NOMO-1 (cell line): Measurements from ENCODE around the gene NPHS2.
"Not testable (repeated sequence)": the region's sequence is repeated elsewhere in the genome, so short reads cannot be mapped to it uniquely, and the experiment has no call there.

ENCODE experiments used
- DNase-seq, 2 experiments: peaks; one replicate each; lab custom pipeline; 2025; ENCODE audit not compliant: unreplicated experiment in 2 of 2; lab: John Stamatoyannopoulos, UW

Gene NPHS2

GRCh38 chr1:179548666-179549367, 26.9 kb downstream of the NPHS2 start:
- DNase-seq: no peak

- DNase-seq: no peak
Observed at GRCh38 chr1:179547021-179547535, 28.7 kb downstream of the NPHS2 start.

- no peak for DNase-seq
Observed at GRCh38 chr1:179545321-179545720, 30.4 kb downstream of the NPHS2 start.

GRCh38 chr1:179541774-179542173, 34.0 kb downstream of the NPHS2 start:
- no peak for DNase-seq

- DNase-seq: no peak
Observed at GRCh38 chr1:179530352-179530751, 45.4 kb downstream of the NPHS2 start.

- no peak for DNase-seq
Observed at GRCh38 chr1:179529482-179530195, 46.1 kb downstream of the NPHS2 start.

GRCh38 chr1:179518544-179518943, 57.2 kb downstream of the NPHS2 start:
- DNase-seq: not testable (repeated sequence)

GRCh38 chr1:179516976-179517705, 58.6 kb downstream of the NPHS2 start:
- DNase-seq: no peak

- peak; percentile 0 to 66 for DNase-seq
Observed at GRCh38 chr1:179510038-179510437, 65.7 kb downstream of the NPHS2 start.

- DNase-seq: no peak
Observed at GRCh38 chr1:179509384-179509783, 66.4 kb downstream of the NPHS2 start.

GRCh38 chr1:179506199-179506598, 69.5 kb downstream of the NPHS2 start:
- no peak for DNase-seq
